Peyer's patch (tissue), 4 donors: ENCODE measurements around the gene CELSR3.

Experiments used
- CTCF ChIP-seq, 6 experiments: fragments of 450-650 bp in 4 of 6; fragments of 200-600 bp in 2 of 6; sonication (generic) in 1 of 6; IDR thresholded peaks; one replicate each; pipeline ENCODE4 v1.5.1; 2017 to 2019; ENCODE audit warnings: antibody characterized with exemption in 6 of 6, mild to moderate bottlenecking in 3 of 6, moderate library complexity in 1 of 6
- POLR2A ChIP-seq, 2 donors: fragments of 450-650 bp; IDR thresholded peaks; one replicate each; pipeline ENCODE4 v1.5.1; 2017; ENCODE audit warnings: antibody characterized with exemption in 2 of 2, mild to moderate bottlenecking in 2 of 2, moderate library complexity in 2 of 2

- no peak for TF ChIP-seq CTCF (IDR thresholded peaks at IDR 0.05)
- no peak for TF ChIP-seq POLR2A (IDR thresholded peaks at IDR 0.05)
These were observed 9.8 kb upstream of the CELSR3 start for GRCh38 chr3:48672522-48672921.
